ENCODE measurements around the gene RGS11.

RGS11 gene

DNA sequence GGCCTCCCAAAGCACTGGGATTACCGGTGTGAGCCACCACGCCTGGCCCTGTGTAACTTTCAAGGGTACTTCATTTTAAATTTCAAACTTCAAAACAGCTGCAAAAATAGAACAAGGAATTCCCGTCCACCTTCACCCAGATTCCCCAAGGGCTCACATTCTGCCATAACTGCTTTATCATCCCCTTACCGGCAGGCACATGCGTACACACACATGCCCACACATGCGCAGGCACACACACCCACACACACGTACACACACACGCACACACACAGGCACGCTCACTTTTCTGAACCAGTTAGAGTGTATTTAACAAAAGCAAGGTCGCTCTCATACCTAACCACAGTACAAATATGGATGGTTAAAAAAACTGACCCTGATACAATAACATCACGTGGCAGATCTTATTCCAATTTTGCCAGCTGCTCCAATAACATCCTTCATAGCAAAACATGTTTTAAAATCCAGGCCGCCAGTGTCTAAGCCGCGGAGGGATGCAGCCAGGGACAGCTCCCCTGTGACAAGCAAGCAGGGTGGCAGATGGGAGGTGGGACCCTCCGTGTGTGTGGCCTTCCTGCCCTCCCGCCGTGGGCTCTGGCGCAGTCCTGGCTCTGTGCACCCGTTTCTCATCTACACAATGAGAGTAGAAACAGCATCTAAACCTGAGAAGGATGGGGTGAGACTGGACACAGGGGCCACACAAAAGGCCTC is 30.3 kb upstream of the RGS11 start:
- Mint-ChIP-seq H3K27me3 (no peaks in the 10 kb centered on the region), H3K4me3 (no peak overlapping the region), H3K27ac (no peak overlapping the region), H3K9me3 (no peaks in the 10 kb centered on the region), H3K36me3 (no peaks in the 10 kb centered on the region), H3K4me1 (peaks cover 13% of the 10 kb centered on the region)

DNA sequence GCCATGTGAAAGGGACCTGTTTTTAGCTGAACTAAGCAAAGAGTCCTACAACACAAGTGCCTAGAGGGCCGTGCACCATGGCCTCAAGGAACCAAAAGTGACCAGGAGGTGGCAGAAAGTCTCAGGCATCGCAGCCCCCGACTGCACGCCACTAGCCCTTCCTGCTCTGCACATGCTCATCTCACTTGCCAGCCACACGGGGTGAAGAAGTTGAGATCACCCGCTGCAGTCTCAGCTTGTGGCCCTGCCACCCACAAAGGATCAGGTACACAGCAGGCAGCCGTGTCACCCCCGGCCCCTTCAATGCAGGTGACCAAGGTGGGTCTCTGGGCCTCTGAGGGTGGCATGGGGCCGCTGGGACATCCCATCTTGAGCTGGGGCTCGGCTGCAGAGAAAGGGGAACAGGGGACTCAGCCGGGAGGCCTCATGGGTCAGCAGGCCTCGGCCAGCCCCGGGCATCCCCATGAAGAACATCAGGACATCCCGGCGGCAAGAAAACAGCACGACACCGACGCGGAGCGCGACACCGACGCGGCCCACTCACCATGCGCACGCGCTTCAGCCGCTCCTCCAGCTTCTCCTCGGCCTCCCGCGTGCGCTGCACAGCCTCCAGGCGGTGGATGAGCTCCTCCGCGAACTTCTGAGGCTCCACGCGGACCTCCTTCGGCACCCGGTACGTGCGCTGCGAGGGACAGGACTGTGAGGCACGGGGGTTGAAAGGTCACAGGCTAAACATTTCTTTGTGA is 28.2 kb upstream of the RGS11 start:
- Mint-ChIP-seq H3K9me3 (no peaks in the 10 kb centered on the region), H3K27me3 (no peaks in the 10 kb centered on the region), H3K36me3 (no peaks in the 10 kb centered on the region), H3K4me1 (peaks cover 4% of the 10 kb centered on the region), H3K27ac (no peak overlapping the region), H3K4me3 (no peak overlapping the region)

DNA sequence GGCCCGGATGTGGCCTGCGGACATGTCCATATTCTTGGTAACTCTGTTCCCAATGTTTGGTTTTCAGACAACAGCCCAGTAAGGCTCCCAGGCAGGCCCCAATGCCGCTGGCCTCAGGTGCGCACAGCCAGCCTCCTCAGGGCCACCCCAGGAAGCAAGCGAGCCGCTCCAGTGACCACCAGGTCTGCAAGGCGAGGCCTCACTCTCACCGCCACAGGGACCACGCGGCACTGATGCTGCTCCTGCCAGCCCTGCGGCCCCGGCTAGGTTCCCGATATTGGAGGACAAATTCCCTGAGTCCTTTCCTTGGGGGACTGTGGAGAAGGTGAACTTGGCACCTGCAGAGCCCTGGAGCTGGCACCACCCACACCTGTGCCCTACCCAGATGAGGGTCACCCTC is 26.2 kb upstream of the RGS11 start:
- Mint-ChIP-seq H3K4me1 (peaks cover under 1% of the 10 kb centered on the region), H3K4me3 (no peak overlapping the region), H3K27ac (no peak overlapping the region), H3K36me3 (no peaks in the 10 kb centered on the region), H3K27me3 (no peaks in the 10 kb centered on the region), H3K9me3 (no peaks in the 10 kb centered on the region)

DNA sequence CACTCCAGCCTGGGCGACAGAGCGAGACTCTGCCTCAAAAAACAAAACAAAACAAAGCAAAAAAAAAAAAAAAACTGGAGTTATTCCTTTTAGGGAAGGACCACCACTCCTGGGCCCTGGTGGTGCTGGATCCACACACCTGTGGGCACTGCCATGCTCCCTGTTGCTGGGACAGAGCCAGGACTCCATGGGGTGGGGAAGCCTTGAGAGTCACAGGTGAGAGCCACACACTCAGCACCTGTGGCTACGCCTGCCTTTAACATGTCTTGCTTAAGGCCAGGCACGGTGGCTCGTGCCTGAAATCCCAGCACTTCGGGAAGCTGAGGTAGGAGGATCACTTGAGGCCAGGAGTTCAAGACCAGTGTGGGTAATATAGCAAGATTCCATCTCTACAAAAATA is 25.5 kb upstream of the RGS11 start:
- no peaks in the 10 kb centered on the region for H3K36me3 Mint-ChIP-seq
- no peaks in the 10 kb centered on the region for H3K4me1 Mint-ChIP-seq
- H3K4me3 Mint-ChIP-seq, result no peak overlapping the region
- H3K27ac Mint-ChIP-seq, result no peak overlapping the region
- no peaks in the 10 kb centered on the region for H3K27me3 Mint-ChIP-seq
- H3K9me3 Mint-ChIP-seq, result no peaks in the 10 kb centered on the region

DNA sequence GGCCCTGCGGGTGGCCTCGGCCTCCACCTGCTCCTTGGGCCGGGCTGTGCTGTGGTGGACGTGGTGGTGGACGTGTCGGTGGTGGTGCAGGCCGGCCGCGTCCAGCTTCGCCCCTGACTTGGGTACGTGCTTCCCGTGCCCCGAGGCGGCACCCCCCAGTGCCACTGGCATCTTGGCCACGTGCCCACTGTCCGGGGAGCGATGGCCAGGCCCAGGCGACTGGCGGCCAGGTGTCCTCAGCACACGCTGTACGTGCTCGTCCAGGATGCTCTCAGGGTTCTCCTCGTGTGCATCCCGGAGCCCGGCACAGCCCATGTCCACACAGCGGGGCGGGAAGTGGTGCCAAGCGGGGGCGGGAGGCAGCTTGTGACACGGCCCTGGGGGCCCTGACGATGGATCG is 22.1 kb upstream of the RGS11 start:
- no peaks in the 10 kb centered on the region for H3K9me3 Mint-ChIP-seq
- no peaks in the 10 kb centered on the region for H3K4me1 Mint-ChIP-seq
- H3K4me3 Mint-ChIP-seq, result no peak overlapping the region
- no peaks in the 10 kb centered on the region for H3K36me3 Mint-ChIP-seq
- no peaks in the 10 kb centered on the region for H3K27me3 Mint-ChIP-seq
- H3K27ac Mint-ChIP-seq, result no peak overlapping the region

DNA sequence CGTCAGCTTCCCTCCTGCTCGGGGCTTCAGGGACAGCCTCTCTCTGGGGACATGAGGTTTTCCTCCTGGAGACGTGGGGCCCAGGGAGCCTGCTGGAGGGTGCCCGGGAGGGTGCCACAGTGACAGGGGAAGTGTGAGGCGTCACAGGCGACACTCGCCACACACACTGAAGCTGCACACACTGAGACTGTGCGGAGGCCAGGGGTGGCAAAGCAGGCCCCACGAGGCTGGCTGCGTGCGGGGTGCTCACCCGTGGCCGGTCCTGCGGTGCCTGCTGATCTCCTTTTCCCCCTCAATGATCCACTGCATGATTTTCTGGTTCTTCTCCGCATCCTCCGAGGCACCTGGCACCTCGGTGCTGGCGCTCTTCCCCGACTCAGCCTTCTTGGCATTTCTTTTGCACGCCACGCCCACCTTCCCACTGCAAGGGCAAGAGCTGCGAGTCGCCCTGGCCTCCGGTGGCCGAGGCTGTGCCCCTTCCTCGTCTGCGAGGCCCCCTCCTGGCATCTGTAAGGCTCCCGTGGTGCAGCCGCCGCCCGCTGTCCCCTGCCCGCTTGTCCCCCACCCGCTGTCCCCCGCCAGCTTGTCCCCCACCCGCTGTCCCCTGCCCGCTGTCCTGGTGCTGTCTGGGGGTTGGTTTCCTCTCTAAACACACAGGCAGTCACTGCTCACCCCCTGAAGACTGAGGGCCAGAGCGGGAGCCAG is 21.2 kb upstream of the RGS11 start:
- Mint-ChIP-seq H3K4me1 (no peaks in the 10 kb centered on the region), H3K27me3 (no peaks in the 10 kb centered on the region), H3K9me3 (no peaks in the 10 kb centered on the region), H3K36me3 (peaks cover 2% of the 10 kb centered on the region), H3K27ac (no peak overlapping the region), H3K4me3 (no peak overlapping the region)

DNA sequence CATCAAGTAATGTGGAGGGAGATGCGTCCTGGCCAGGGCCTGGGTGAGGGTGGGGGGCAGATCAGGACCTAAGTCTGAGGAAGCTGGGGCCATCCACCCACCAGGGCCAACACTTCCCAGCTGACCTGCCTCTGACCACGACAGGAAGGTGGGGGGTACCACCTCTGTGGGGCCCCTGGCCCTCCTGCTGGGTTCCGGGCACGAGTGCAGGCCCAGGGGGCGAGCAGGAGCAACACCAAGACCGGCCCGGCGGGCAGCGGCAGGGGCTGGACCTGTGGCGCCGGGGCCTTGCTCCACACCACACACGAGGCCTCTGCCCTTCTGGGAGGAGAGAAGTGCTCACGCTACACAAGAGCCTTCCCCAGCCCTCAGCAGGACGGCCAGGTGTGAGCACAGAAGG is 20.5 kb upstream of the RGS11 start:
- H3K4me3 Mint-ChIP-seq, result no peak overlapping the region
- H3K27ac Mint-ChIP-seq, result no peak overlapping the region
- H3K36me3 Mint-ChIP-seq, result peaks cover 2% of the 10 kb centered on the region
- H3K9me3 Mint-ChIP-seq, result no peaks in the 10 kb centered on the region
- H3K27me3 Mint-ChIP-seq, result no peaks in the 10 kb centered on the region
- no peaks in the 10 kb centered on the region for H3K4me1 Mint-ChIP-seq

DNA sequence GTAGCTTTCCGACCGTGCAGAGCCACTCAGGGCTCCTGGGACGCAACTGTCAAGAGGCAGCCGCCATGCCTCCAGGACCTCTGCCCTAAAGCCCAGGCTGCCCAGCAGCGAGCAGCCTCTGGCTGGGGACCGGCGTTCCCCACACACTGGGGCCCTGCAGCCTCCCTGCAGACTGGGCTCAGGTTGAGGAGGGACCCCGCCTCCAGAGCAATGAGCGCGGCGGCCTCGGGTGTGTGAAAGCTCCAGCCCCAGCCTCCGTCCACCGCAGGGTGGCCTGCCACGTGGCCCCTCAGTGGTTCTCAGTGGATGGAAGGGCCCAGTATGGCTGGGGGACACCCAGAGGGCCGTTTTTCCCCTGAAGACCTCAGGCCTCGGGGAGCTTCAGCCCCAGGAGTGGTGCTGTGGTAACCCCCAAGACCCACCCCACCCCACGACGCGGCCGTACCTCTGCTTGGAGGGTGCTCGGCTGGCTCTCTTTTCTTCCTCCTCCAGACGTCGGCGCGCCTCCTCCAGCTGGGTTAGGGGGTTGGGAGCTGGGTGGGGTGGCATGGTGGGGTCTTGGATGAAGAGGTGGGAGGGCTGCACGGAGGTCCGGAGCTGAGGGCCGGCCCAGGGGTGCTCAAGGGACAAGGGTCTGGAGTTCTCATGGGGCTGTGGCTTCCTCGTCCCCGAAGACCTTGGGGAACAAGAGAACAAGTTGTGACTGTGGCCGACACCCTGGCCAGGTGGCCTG is 17.5 kb upstream of the RGS11 start:
- no peak overlapping the region for H3K27ac Mint-ChIP-seq
- peaks cover 2% of the 10 kb centered on the region for H3K36me3 Mint-ChIP-seq
- H3K4me1 Mint-ChIP-seq, result no peaks in the 10 kb centered on the region
- H3K27me3 Mint-ChIP-seq, result no peaks in the 10 kb centered on the region
- H3K9me3 Mint-ChIP-seq, result no peaks in the 10 kb centered on the region
- no peak overlapping the region for H3K4me3 Mint-ChIP-seq

DNA sequence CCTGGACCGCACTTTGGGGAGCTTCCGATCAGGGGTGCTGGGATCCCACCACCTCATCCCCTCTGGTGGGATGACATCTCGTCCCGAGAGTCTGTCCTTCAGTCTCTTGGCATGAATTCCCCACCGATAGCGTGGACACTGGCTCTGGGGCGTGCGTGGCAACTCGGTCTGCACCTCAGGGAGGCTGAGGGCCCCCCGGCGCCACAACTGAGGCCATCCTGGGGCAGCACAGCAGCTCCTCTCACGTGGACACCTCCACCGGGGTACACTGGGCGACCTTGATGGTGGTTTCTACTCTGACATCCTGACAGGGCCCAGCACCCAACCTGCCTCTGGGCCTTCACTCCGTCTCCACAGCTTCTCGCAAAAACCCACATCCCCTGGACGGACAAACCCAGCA is 15.8 kb upstream of the RGS11 start:
- Mint-ChIP-seq H3K36me3 (peaks cover 6% of the 10 kb centered on the region), H3K27ac (no peak overlapping the region), H3K4me1 (no peaks in the 10 kb centered on the region)

DNA sequence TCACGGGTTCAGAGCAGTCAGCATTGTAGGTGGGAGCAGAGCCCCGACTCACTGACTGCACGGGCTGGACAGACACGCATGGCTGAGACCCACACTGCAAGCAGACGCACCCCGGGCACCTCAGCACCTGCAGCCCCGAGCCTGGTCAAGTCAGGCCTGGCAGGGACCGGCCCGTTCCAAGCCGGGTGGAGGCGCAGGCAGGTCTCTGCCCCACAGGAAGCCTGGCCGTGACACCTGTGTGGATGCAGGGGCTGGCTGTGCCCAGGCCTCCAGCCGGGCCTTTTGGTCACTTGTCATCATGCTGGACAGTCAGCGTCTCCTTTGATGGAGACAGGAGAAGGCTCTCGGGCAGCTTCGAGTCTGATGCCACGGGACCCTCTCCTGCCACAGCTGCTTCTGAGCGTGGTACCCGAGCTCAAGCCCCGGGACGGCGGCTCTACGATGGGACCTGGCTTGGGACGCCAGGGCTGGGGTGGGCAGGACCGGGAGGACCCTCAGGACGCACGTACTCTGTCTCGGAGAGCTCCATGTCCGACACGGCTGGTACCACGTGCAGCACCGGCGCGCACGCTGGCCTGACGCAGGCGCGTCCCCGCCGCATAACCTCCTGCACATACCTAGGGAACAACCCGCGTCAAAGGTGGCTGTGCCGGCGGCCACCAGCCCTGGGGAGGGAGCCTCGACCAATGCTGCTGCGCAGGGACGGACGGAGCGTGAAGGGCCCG is 15.1 kb upstream of the RGS11 start:
- H3K27ac Mint-ChIP-seq, result no peak overlapping the region
- H3K27me3 Mint-ChIP-seq, result no peaks in the 10 kb centered on the region
- no peak overlapping the region for H3K4me3 Mint-ChIP-seq
- H3K4me1 Mint-ChIP-seq, result no peaks in the 10 kb centered on the region
- H3K36me3 Mint-ChIP-seq, result peaks cover 9% of the 10 kb centered on the region
- H3K9me3 Mint-ChIP-seq, result no peaks in the 10 kb centered on the region

More for the DNA sequence above, 15.8 kb upstream of the RGS11 start:
- Mint-ChIP-seq H3K4me3 (no peak overlapping the region), H3K27me3 (no peaks in the 10 kb centered on the region), H3K9me3 (no peaks in the 10 kb centered on the region)

DNA sequence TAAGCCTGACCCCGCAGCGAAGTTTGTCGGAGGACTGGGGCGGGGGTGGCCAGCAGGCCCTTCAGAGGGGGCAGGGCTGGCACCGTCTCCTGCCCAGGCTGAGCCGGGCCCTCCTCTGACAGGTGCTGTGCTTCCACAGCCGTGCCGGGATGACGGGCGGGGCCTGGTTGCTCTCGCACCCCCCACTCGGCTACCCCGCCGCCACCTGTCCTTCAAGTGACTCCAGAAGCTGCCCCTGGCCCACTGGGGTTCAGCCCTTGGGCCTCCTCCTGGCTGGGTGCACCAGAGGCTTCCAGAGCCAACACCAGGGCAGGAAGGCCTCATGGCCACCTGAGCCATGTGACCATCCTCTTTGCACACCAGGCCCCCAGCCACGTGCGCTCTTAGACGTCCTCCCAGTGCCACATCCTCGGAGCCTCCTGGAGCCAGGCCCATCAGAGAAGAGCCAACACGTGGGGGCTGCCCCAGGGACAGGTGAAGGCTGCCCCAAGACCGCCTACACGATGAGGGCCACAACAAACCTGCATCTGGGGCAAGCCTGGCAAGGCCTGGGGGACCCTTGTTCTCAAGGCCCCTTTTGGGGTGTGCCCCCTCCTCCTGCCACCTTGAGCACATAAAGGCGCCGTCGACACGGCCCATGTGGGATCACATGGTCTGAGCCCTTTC is 14.4 kb upstream of the RGS11 start:
- H3K4me1 Mint-ChIP-seq, result no peaks in the 10 kb centered on the region
- no peaks in the 10 kb centered on the region for H3K27me3 Mint-ChIP-seq
- no peak overlapping the region for H3K4me3 Mint-ChIP-seq
- H3K9me3 Mint-ChIP-seq, result no peaks in the 10 kb centered on the region
- peaks cover 9% of the 10 kb centered on the region for H3K36me3 Mint-ChIP-seq
- no peak overlapping the region for H3K27ac Mint-ChIP-seq

DNA sequence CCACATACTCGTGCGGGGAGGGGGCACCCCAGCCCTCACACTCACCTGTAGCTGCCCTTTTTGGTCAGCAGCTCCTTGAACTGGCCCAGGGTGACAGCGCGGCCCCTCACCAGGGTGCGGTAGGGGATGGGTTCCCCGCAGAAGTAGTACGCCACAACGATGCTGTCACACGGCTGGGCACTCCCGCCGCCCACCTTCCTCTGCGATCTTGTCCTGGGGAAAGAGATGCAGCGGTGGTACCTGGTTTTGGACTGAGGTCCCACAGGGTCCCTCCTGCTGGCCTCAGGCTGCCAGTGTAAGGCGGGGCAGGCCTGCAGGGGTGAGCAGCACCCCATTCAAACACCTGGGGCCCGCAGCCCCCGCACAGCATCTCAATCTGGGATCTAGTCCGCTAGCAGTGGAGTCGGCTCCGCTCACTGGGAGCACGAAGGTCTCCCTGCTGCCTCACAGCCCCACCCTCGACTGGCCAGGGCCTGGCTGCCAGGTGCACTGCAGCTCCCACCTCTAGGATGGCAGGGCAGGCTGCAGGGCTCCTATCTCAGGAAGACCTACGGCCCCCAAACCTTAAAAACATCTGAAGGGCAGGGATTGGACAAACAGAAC is 13.8 kb upstream of the RGS11 start:
- peaks cover 9% of the 10 kb centered on the region for H3K36me3 Mint-ChIP-seq

DNA sequence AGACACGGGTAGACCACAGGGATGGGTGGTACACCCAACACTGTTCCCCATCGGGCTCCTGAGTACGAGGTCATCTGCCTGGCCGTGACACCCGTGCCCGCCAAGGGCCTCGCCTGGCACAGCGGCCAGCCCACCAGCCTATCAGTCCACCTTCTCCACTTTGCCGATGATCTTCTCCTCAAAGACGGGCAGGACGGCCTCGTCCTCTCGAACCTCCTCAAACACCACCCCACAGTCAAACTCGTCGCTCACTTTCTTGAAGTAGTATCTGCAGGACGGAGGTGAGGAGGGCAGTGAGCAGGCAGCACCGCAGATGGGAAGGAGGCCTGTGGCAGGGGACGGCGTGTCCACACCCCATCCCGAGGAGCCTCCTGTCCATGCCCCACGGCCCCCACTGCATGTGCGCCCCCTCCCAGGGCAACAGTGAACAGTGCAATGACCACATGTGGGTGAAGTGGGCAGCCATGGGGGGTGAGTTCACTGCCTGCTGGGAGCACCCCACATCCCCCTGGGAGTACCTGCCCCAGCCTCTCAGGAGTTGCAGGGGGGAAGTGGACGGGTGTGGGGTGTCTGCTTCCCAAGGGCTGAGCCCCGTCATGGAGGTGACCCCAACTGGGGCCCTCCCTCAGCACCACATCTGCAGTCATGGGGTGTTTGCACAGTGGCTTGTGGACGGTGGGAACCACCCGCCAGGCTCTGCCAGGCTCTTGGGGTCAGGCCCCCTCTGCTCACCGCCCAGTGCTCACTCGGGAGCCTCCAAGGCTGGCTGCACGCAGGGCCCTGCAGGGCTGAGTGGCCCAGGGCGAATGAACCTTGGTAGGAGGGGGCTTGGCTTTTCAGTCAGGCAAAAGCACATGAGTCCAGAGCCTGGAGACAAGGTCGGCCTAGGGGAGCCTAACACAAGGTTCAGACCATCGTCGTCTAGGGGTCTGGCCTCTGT is 12.5 kb upstream of the RGS11 start:
- H3K27ac Mint-ChIP-seq, result no peak overlapping the region
- no peaks in the 10 kb centered on the region for H3K4me1 Mint-ChIP-seq
- H3K9me3 Mint-ChIP-seq, result no peaks in the 10 kb centered on the region
- no peaks in the 10 kb centered on the region for H3K27me3 Mint-ChIP-seq
- H3K4me3 Mint-ChIP-seq, result no peak overlapping the region
- peaks cover 9% of the 10 kb centered on the region for H3K36me3 Mint-ChIP-seq

More for the DNA sequence above, 13.8 kb upstream of the RGS11 start:
- H3K27me3 Mint-ChIP-seq, result no peaks in the 10 kb centered on the region
- H3K4me3 Mint-ChIP-seq, result no peak overlapping the region
- no peaks in the 10 kb centered on the region for H3K9me3 Mint-ChIP-seq
- H3K4me1 Mint-ChIP-seq, result no peaks in the 10 kb centered on the region
- no peak overlapping the region for H3K27ac Mint-ChIP-seq
